Nephron progenitor cell (in vitro differentiated cells): Measurements from ENCODE around the gene MYO5B.

ENCODE experiments used
- DNase-seq: peaks from one replicate; pipeline ENCODE4 v3.0.0; 2021
- H3K27ac Mint-ChIP-seq: 2 replicates; pipeline ENCODE4 v1.8.0; 2021; ENCODE audit warnings: mild to moderate bottlenecking, moderate library complexity, mixed read lengths
- H3K27me3 Mint-ChIP-seq: 2 replicates; pipeline ENCODE4 v1.8.0; 2021; ENCODE audit warnings: mild to moderate bottlenecking, low read depth, mixed read lengths; ENCODE audit not compliant: poor library complexity
- H3K36me3 Mint-ChIP-seq: 2 replicates; pipeline ENCODE4 v1.8.0; 2021; ENCODE audit warnings: low read depth, mixed read lengths
- H3K4me1 Mint-ChIP-seq: 2 replicates; pipeline ENCODE4 v1.8.0; 2021; ENCODE audit warnings: mixed read lengths
- H3K4me3 Mint-ChIP-seq: 2 replicates; pipeline ENCODE4 v1.8.0; 2021; ENCODE audit warnings: mild to moderate bottlenecking, moderate library complexity, mixed read lengths
- H3K9me3 Mint-ChIP-seq: 2 replicates; pipeline ENCODE4 v1.8.0; 2021; ENCODE audit warnings: mild to moderate bottlenecking, moderate library complexity, mixed read lengths
- TF ChIP-seq, protein P1 (sequence below): fragments of 200-600 bp; sonication (generic); IDR thresholded peaks from 2 replicates; pipeline ENCODE4 v1.5.0; 2021; ENCODE audit warnings: antibody characterized with exemption

MYO5B gene

DNA sequence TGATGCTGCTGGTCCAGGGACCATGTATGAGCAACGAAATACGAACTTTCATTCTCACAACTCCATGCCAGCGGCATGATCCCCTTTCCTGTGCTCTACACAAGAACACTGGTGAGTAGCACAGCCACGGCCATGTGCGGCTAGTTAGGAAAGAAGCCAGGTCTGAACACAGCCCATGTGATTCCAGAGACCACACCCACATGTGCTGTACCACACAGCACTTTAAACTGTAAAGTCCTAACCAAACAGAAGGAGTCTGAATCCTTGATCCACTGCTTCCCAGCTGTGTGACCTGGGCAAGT lies 348.6 kb downstream of the MYO5B start:
- Mint-ChIP-seq H3K9me3 (no peaks in the 10 kb centered on the region), H3K27me3 (no peaks in the 10 kb centered on the region), H3K4me1 (peaks cover 29% of the 10 kb centered on the region), H3K27ac (no peak overlapping the region), H3K36me3 (no peaks in the 10 kb centered on the region), H3K4me3 (no peak overlapping the region)
- no peak for DNase-seq
- TF ChIP-seq, protein P1, sequence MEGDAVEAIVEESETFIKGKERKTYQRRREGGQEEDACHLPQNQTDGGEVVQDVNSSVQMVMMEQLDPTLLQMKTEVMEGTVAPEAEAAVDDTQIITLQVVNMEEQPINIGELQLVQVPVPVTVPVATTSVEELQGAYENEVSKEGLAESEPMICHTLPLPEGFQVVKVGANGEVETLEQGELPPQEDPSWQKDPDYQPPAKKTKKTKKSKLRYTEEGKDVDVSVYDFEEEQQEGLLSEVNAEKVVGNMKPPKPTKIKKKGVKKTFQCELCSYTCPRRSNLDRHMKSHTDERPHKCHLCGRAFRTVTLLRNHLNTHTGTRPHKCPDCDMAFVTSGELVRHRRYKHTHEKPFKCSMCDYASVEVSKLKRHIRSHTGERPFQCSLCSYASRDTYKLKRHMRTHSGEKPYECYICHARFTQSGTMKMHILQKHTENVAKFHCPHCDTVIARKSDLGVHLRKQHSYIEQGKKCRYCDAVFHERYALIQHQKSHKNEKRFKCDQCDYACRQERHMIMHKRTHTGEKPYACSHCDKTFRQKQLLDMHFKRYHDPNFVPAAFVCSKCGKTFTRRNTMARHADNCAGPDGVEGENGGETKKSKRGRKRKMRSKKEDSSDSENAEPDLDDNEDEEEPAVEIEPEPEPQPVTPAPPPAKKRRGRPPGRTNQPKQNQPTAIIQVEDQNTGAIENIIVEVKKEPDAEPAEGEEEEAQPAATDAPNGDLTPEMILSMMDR = no peak

DNA sequence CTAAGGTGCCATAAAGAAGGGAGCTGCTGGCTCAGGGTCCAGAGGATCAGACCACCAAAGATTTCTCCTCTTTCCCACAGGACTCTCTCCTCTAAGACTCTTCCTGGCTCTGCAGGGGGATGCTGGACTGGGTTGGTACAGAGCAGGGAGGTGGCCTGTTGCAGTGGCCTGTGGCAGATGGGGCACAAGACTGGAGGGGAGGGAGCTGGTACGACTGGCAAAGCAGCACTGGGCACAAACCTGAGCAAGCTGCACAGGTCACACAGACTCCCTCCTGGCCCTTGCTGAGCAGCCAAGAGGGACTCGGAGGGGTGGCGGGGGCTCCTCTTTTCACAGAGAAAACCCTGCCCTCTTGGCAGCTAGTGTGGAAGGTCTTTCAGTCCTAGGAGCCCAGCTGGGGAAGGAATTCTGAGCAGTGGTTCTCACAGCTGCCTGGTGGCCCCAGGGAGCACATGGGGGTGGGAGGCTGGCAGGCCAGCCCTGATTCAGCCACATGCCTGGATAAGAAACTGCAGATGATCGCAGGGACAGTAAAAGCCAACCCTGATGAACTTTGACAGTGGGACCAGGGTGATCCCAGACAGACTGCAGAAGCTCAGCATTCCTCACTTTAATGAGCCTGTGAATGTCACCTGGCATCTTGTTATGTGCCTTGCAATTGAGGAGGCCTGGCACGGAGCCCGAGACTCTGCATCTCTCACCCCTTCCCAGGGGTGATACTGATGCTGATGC lies 349.2 kb downstream of the MYO5B start:
- H3K4me1 Mint-ChIP-seq = peaks cover 29% of the 10 kb centered on the region
- DNase-seq = no peak
- H3K27me3 Mint-ChIP-seq = no peaks in the 10 kb centered on the region
- H3K9me3 Mint-ChIP-seq = no peaks in the 10 kb centered on the region
- no peak overlapping the region for H3K4me3 Mint-ChIP-seq
- TF ChIP-seq, protein P1 = no peak
- no peaks in the 10 kb centered on the region for H3K36me3 Mint-ChIP-seq
- H3K27ac Mint-ChIP-seq = no peak overlapping the region

DNA sequence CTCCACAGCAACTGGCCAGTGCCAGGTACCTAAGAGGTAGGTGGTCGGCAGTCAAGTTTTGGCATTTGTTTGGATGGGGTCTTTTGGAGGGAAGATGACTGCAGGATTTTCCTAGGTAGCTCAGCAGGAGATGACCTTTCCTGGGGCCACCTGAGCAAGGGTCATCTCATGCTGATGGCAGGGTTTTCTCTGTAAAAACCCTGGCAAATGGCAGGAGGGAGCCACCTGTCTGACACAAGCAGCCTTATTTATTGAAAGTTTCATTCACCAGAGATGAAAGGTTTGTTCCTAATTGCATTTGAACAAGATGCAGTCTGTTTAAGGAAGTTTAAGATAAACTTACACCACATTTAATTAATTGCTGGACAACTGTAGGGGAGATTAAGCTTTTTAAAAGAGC lies 350.0 kb downstream of the MYO5B start:
- Mint-ChIP-seq H3K27ac (no peak overlapping the region), H3K4me3 (no peak overlapping the region), H3K27me3 (no peaks in the 10 kb centered on the region), H3K36me3 (no peaks in the 10 kb centered on the region), H3K9me3 (no peaks in the 10 kb centered on the region), H3K4me1 (peaks cover 28% of the 10 kb centered on the region)
- no peak for DNase-seq
- TF ChIP-seq, protein P1 = no peak

DNA sequence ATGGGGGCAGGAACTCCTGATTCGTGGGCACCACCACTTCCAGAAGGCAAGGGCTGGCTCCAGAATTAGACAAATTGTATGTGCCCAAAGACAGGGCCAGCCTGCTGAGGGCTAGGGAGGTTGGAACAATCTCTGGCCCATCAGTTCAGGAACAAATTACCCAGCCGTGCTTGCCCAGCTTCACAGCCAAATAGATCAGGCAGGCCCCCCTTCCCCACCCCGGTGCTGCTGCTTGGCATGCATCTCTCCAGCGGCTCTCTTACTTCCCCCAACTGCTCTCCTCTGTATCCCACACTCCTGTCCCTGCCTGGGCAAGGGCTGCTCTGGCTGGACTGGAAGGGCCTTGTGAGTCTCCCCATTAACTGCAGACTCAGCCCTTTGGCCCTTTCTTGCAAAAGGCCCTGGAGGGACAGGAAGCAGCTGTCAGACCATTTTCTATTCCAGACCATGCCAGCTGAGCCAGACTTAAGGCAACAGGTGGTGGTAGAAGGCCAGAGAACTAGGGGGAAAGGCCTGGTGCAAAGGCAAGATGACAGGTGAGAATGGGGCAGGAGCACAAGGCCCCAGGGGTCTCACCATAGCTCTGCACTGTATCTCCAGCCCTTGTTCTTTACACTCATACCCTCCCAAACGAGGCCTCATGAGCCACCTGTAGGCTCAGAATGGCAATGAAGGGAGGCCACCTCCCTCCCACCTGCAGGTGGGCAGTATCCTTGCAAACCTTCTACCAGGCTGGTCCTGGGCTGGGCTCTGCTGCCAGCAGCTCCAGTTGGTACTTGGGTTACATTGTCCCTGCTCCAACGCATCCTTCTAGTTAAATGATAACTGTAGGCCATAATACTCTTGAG lies 350.9 kb downstream of the MYO5B start:
- H3K36me3 Mint-ChIP-seq = no peaks in the 10 kb centered on the region
- TF ChIP-seq, protein P1 = no peak
- no peak overlapping the region for H3K4me3 Mint-ChIP-seq
- H3K9me3 Mint-ChIP-seq = no peaks in the 10 kb centered on the region
- peaks cover 22% of the 10 kb centered on the region for H3K4me1 Mint-ChIP-seq
- no peaks in the 10 kb centered on the region for H3K27me3 Mint-ChIP-seq
- DNase-seq = no peak
- no peak overlapping the region for H3K27ac Mint-ChIP-seq

DNA sequence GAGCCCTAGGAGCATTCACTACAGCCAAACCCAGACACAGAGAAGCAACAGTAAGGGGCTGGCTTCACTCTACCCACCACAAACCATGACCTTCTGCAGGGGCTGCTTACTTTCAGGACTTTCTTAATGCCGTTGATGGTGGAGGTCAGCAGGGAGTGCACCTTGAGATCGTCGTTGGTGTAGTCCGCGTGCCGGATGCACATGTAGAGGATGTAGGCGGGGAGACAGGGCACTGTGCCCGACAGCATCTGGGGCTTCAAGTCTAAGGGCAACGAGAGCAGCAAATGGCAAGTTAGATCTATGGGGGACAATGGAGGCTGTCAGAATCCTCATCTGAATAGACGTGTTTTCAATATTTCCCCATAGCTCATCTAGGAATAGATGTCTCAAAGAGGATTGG lies 351.8 kb downstream of the MYO5B start:
- TF ChIP-seq, protein P1 = no peak
- Mint-ChIP-seq H3K9me3 (no peaks in the 10 kb centered on the region), H3K36me3 (no peaks in the 10 kb centered on the region), H3K27ac (no peak overlapping the region), H3K27me3 (no peaks in the 10 kb centered on the region), H3K4me1 (peaks cover 17% of the 10 kb centered on the region), H3K4me3 (no peak overlapping the region)
- no peak for DNase-seq

DNA sequence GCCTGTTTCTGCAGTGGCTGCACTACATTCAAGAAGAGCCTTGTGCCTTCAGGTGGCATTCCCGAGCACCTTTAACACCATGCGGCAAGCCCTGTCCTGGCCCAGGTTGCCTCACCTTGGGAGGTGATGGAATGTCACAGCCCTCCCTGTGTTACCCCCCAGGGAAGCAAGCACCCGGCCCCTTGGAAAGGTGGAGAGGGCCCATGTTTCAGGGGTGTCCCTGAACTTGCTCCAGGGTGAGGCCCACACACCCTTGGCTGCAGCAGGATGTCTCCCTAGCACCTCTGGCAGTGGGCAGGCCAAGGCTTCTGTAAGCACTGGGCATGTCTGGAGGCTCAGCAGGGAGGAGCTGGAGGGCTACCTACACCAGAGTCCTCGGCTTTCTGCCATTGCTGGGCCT lies 352.3 kb downstream of the MYO5B start:
- no peak overlapping the region for H3K4me3 Mint-ChIP-seq
- H3K27ac Mint-ChIP-seq = no peak overlapping the region
- TF ChIP-seq, protein P1 = no peak

More for the DNA sequence above, 352.3 kb downstream of the MYO5B start:
- Mint-ChIP-seq H3K9me3 (no peaks in the 10 kb centered on the region), H3K4me1 (peaks cover 17% of the 10 kb centered on the region), H3K36me3 (no peaks in the 10 kb centered on the region), H3K27me3 (no peaks in the 10 kb centered on the region)
- no peak for DNase-seq
